HL-60/S4 treated with retinoic acid at 250 ng/mL for 4 days and 3 days (cell line): ENCODE measurements around the gene DHFR.

Experiments
- in situ Hi-C: fragments of 300-500 bp; cut with MboI; formaldehyde crosslinking; loops from 2 replicates; pipeline ENCODE4 v1.7.0; 2022; ENCODE audit warnings: low sequenced_read_pairs

Gene DHFR

GRCh38 chr5:80654391-80655230, at the start of gene DHFR, which contains the start of gene MSH3:
Gene DHFR (minus strand): TSS chr5:80654983. CDS start chr5:80654489, 494 bp downstream.
Gene MSH3 (plus strand): TSS chr5:80654652. CDS start chr5:80654728, 76 bp downstream.
- in situ Hi-C loops, result loop anchor here (25.0 kb wide), 2 partner anchors 167 to 567 kb away; partner anchors contain the start of gene FAM151B

- in situ Hi-C loops, result no loop called here
These were observed 49.4 kb upstream of the DHFR start for GRCh38 chr5:80704221-80704620.

DNA sequence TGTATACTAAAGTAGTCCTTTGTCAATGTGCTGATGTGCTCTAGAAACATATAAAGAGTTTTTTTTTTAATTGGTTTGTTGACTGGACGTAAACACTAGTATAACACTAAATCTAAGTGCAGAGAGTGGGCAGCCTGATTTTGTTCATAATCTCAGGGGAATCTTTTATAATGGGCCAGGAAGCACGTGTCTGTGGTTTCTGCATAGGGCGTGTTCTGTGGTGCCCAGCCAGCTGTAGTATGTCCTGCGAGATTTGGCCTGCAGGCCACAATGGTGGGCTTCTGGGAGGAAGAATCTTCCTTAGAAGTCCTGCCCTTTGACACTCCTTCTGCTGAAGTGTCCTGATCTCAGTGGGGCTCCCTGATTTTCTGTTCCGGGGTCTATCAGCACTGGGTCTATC, 49.0 kb upstream of the DHFR start:
- in situ Hi-C loops, result no loop called here

DNA sequence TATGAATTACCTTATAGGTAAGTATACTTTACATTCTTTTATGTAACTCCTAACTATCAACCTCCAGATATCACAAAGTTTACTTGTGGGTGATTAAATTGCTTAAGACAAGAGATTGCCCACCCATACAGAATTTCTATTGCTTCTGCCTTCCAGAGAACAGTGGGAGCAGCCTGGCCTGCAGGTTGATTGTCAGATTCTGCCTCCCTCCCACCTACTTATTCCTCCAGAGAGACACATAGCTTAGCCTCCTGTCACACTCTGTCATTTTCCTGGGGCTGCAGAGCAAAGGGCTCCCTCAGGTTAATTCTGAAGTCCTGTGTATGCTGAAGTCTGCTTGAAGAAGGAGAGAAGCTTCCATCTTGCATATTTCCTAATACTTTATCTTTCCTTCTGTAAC, 48.5 kb upstream of the DHFR start:
- in situ Hi-C loops, result no loop called here

GRCh38 chr5:80701597-80701996, 46.8 kb upstream of the DHFR start:
- in situ Hi-C loops, result no loop called here

DNA sequence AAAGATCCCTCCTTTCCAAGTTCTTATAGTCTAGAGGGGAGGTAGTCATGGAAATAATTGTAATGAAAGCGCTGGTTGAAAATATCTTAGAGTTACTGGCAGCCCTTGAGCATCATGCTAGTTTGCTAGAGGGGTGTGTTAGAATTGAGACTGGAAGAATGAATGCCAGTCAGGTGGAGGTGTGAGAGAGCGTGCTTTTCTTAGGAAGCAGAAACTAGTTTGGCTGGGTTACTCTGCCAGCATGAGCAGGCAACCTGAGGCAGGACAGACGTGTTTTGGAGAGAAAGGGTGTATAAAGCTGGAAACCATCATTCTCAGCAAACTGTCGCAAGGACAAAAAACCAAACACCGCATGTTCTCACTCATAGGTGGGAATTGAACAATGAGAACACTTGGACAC, 43.6 kb upstream of the DHFR start:
- in situ Hi-C loops, result loop anchor here (25.0 kb wide), 1 partner anchor 489 kb away; no protein-coding TSS in a partner anchor

- in situ Hi-C loops, result loop anchor here (25.0 kb wide), 1 partner anchor 490 kb away; no protein-coding TSS in a partner anchor
These were observed 42.3 kb upstream of the DHFR start for GRCh38 chr5:80697100-80697499.

- in situ Hi-C loops, result loop anchor here (25.0 kb wide), 1 partner anchor 491 kb away; no protein-coding TSS in a partner anchor
These were observed 41.7 kb upstream of the DHFR start for GRCh38 chr5:80696450-80696849.

DNA sequence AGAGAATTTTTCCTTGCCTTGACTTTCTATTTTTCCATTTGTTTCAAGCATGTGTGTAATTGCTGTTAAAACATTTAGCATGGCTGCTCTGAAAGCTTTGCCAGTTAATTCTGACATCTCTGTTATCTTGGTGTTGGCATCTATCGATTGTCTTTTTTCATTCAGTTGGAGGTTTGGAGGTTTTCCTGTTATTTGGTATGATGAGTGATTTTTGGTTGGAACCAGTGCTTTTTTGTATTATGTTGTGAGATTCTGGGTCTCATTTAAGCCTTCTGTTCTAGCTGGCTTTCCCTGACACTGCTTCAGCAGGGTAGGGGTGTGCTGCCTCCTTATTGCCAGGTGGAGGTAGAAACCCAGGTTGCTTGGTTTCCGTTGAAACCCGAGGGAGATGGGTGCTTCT, 40.9 kb upstream of the DHFR start:
- in situ Hi-C loops, result loop anchor here (25.0 kb wide), 1 partner anchor 492 kb away; no protein-coding TSS in a partner anchor

GRCh38 chr5:80689627-80690026, 34.8 kb upstream of the DHFR start:
- in situ Hi-C loops, result loop anchor here (25.0 kb wide), 1 partner anchor 498 kb away; no protein-coding TSS in a partner anchor

DNA sequence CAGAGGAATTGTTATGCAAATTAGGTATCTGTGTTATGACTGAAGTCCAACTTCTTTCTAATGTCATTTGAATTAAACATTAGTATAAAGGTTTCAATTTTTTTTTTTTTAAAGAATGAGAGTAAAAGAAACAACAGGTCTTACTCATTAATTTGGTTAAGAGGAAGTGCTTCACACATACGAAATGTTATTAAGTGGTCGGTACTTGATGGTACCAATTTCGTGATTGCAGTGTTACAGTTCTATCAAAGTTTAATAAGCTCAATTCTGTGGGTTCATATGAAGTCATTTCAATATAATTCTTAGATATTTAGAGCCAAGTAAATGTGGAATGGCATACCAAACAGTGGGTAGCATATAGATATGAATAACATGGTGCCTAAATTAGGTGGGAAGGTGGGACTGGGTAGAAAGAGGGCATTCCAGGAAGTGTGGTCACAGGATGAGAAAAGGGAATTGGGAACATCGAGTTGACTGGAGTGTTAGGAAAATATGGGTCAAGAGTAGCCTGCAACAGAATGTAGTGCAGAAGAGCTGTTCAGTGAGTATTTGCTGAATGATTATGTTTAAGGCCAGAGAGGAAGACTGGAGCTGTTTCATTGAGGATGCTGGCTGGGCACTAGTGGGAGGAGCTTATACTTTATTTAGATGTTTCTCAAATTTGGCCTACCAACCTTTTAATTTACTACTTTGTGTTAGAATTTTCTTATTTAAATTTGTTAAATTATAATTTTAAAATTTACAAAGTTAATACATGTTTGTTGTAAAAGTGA, 34.1 kb upstream of the DHFR start:
- in situ Hi-C loops, result loop anchor here (25.0 kb wide), 1 partner anchor 498 kb away; no protein-coding TSS in a partner anchor

GRCh38 chr5:80686757-80687156, 32.0 kb upstream of the DHFR start:
- in situ Hi-C loops, result loop anchor here (25.0 kb wide), 1 partner anchor 501 kb away; no protein-coding TSS in a partner anchor

DNA sequence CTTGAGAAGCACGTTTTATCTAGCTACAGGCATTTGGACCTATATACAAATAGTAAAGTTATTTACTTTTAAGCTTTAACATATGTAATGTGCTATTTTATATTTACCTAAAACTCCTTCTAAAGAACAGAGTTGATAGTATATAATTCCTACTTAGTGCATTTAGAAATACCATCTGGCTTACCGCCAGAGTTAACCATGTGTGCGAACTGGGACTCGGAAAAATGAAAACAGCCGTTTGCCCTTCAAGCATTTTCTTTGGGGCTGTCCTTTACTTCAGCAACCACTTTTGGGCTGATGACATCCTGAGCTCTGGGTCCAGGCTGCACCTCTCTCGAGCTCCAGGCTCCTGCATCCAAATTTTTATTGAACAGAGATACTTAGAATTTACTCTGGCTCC, 21.9 kb upstream of the DHFR start:
- in situ Hi-C loops, result loop anchor here (25.0 kb wide), 1 partner anchor 511 kb away; no protein-coding TSS in a partner anchor

DNA sequence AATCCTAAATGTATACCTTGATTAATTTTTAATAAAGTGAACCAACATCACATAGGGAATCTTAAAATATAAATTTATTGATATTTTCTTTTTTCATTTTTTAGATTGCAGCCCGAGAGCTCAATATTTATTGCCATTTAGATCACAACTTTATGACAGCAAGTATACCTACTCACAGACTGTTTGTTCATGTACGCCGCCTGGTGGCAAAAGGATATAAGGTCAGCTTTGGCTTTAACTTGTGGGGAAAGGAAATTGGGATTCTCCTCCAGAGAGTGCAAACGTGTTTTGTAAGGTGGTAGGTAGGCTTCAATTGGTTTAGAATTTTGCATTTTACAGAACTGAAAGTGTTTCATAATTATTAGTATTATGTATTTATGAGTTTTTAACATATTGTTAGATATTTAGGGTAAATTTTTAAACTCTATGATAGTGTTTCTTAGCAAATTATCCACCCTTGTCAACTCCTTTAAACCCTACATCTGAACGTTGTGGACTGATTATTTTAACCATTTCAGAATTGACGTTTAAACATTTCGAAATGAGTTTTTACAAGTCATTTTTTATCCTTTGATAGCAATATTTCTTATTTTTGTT, 17.5 kb upstream of the DHFR start:
- in situ Hi-C loops, result loop anchor here (25.0 kb wide), 2 partner anchors 185 to 585 kb away; partner anchors contain the start of gene FAM151B

- in situ Hi-C loops, result loop anchor here (25.0 kb wide), 2 partner anchors 181 to 581 kb away; partner anchors contain the start of gene FAM151B
These were observed 13.5 kb upstream of the DHFR start for GRCh38 chr5:80668016-80668969.

- in situ Hi-C loops, result loop anchor here (25.0 kb wide), 2 partner anchors 180 to 580 kb away; partner anchors contain the start of gene FAM151B
These were observed 12.6 kb upstream of the DHFR start for GRCh38 chr5:80667384-80667783.

GRCh38 chr5:80665057-80665456, 10.3 kb upstream of the DHFR start:
- in situ Hi-C loops, result loop anchor here (25.0 kb wide), 2 partner anchors 178 to 578 kb away; partner anchors contain the start of gene FAM151B

DNA sequence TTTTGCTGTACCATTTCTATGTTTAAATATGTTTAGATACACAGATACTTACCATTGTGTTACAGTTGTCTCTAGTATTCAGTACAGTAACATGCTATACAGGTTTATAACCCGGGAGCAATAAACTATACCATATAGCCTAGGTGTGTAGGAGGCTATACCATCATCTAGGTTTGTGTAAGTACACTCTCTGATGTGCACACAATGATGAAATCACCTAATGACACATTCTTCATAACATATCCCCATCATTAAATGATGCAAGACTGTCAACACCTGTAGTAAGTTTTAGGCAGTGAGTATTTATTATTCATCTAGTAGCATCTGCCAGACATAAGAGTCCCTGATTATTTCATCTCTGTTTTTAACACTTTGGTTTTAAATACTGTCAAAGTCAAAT, 7.3 kb upstream of the DHFR start:
- in situ Hi-C loops, result loop anchor here (25.0 kb wide), 2 partner anchors 175 to 575 kb away; partner anchors contain the start of gene FAM151B

- in situ Hi-C loops, result loop anchor here (25.0 kb wide), 2 partner anchors 173 to 573 kb away; partner anchors contain the start of gene FAM151B
These were observed 5.9 kb upstream of the DHFR start for GRCh38 chr5:80660661-80661060.
